Skin epidermis (tissue), 12 donors: ENCODE measurements around the gene NOLC1.
"Not testable (repeated sequence)": the region's sequence is repeated elsewhere in the genome, so short reads cannot be mapped to it uniquely, and the experiment has no call there.

Experiments
- H3K27ac ChIP-seq, 21 experiments: fragments of 200-600 bp; sonication (generic) in 11 of 21; one replicate each; pipeline ENCODE4 v1.5.0; 2020; ENCODE audit warnings: mild to moderate bottlenecking in 3 of 21, inconsistent platforms in 2 of 21, moderate library complexity in 2 of 21
- H3K4me3 ChIP-seq, 7 experiments: fragments of 200-600 bp; sonication (generic) in 2 of 7; one replicate each; pipeline ENCODE4 v1.5.0; 2020; ENCODE audit warnings: inconsistent platforms in 2 of 7, mild to moderate bottlenecking in 2 of 7, moderate library complexity in 1 of 7

NOLC1 gene

GRCh38 chr10:102148275-102148674 lies 3.9 kb upstream of the NOLC1 start:
- Histone ChIP-seq H3K4me3 (no peak overlapping the region), H3K27ac (no peak overlapping the region)

- H3K27ac ChIP-seq, result peak overlapping the region in 20 of 21 experiments; percentile 75 to 97 (median 87)
- H3K4me3 ChIP-seq, result peak overlapping the region; percentile 64 to 93 (median 82)
These were observed 1.0 kb upstream of the NOLC1 start for GRCh38 chr10:102150970-102151773.

GRCh38 chr10:102152545-102152890 lies 329 bp downstream of the NOLC1 start:
- Histone ChIP-seq H3K4me3 (peak overlapping the region; percentile 64 to 93 (median 82)), H3K27ac (peak overlapping the region; percentile 75 to 97 (median 87))

- peak overlapping the region in 18 of 21 experiments; percentile 75 to 97 (median 90) for H3K27ac ChIP-seq
- H3K4me3 ChIP-seq, result peak overlapping the region; percentile 64 to 93 (median 82)
These were observed 968 bp downstream of the NOLC1 start for GRCh38 chr10:102153093-102153620.

- Histone ChIP-seq H3K4me3 (no peak overlapping the region), H3K27ac (no peak overlapping the region)
These were observed 2.4 kb downstream of the NOLC1 start for GRCh38 chr10:102154466-102155116.

- no peak overlapping the region for H3K27ac ChIP-seq
These were observed 5.0 kb downstream of the NOLC1 start for GRCh38 chr10:102157224-102157623.

GRCh38 chr10:102159051-102159597 lies 6.9 kb downstream of the NOLC1 start:
- H3K4me3 ChIP-seq, result no peak overlapping the region

More at GRCh38 chr10:102157224-102157623, 5.0 kb downstream of the NOLC1 start:
- no peak overlapping the region for H3K4me3 ChIP-seq

GRCh38 chr10:102159831-102160230 lies 7.6 kb downstream of the NOLC1 start:
- H3K27ac ChIP-seq, result no peak overlapping the region
- no peak overlapping the region for H3K4me3 ChIP-seq

More at GRCh38 chr10:102159051-102159597, 6.9 kb downstream of the NOLC1 start:
- no peak overlapping the region for H3K27ac ChIP-seq

- no peak overlapping the region for H3K27ac ChIP-seq
- H3K4me3 ChIP-seq, result no peak overlapping the region
These were observed 11.3 kb downstream of the NOLC1 start for GRCh38 chr10:102163342-102163989.

- Histone ChIP-seq H3K4me3 (no peak overlapping the region), H3K27ac (no peak overlapping the region)
These were observed 15.7 kb downstream of the NOLC1 start for GRCh38 chr10:102167861-102168260.

GRCh38 chr10:102170602-102171001 lies 18.4 kb downstream of the NOLC1 start:
- no peak overlapping the region for H3K4me3 ChIP-seq
- no peak overlapping the region for H3K27ac ChIP-seq

- Histone ChIP-seq H3K4me3 (no peak overlapping the region), H3K27ac (no peak overlapping the region)
These were observed 20.1 kb downstream of the NOLC1 start for GRCh38 chr10:102172288-102172687.

GRCh38 chr10:102175415-102175814 lies 23.2 kb downstream of the NOLC1 start:
- H3K4me3 ChIP-seq, result no peak overlapping the region
- H3K27ac ChIP-seq, result no peak overlapping the region

- Histone ChIP-seq H3K27ac (no peak overlapping the region), H3K4me3 (no peak overlapping the region)
These were observed 32.4 kb downstream of the NOLC1 start for GRCh38 chr10:102184606-102185005.

- peak overlapping the region in 1 of 21 experiments; percentile 35 for H3K27ac ChIP-seq
- no peak overlapping the region for H3K4me3 ChIP-seq
These were observed 33.1 kb downstream of the NOLC1 start for GRCh38 chr10:102185272-102185671.

- no peak overlapping the region for H3K4me3 ChIP-seq
- peak overlapping the region in 4 of 21 experiments; percentile 3 to 35 (median 18) for H3K27ac ChIP-seq
These were observed 33.8 kb downstream of the NOLC1 start for GRCh38 chr10:102185811-102186527.

- peak overlapping the region in 10 of 21 experiments; percentile 8 to 82 (median 56) for H3K27ac ChIP-seq
- no peak overlapping the region for H3K4me3 ChIP-seq
These were observed 36.2 kb downstream of the NOLC1 start for GRCh38 chr10:102188298-102188940.

- peak overlapping the region in 17 of 21 experiments; percentile 6 to 82 (median 42) for H3K27ac ChIP-seq
- not testable (repeated sequence) for H3K4me3 ChIP-seq
These were observed 37.0 kb downstream of the NOLC1 start for GRCh38 chr10:102188941-102189898.
